Subcutaneous abdominal adipose tissue (tissue), 5 donors: ENCODE results near the gene USP36.

Experiments used
- H3K27ac ChIP-seq: one replicate; pipeline ENCODE4 v1.7.0; 2013; ENCODE audit warnings: low read depth, mild to moderate bottlenecking, inconsistent platforms, low read length, moderate library complexity
- H3K27me3 ChIP-seq, 5 donors: one replicate each; pipeline ENCODE4 v1.7.0; 2013; ENCODE audit warnings: low read length in 5 of 5, inconsistent platforms in 1 of 5; ENCODE audit not compliant: control insufficient read depth in 5 of 5, insufficient read depth in 4 of 5
- H3K36me3 ChIP-seq, 5 donors: one replicate each; pipeline ENCODE4 v1.7.0; 2013; ENCODE audit warnings: low read length in 5 of 5; ENCODE audit not compliant: control insufficient read depth in 5 of 5, insufficient read depth in 5 of 5
- H3K4me1 ChIP-seq, 5 donors: one replicate each; pipeline ENCODE4 v1.7.0; 2013; ENCODE audit warnings: low read length in 5 of 5, mild to moderate bottlenecking in 3 of 5, moderate library complexity in 1 of 5; ENCODE audit not compliant: control insufficient read depth in 5 of 5, insufficient read depth in 5 of 5
- H3K4me3 ChIP-seq, 5 donors: one replicate each; pipeline ENCODE4 v1.7.0; 2013; ENCODE audit warnings: low read length in 5 of 5, low read depth in 1 of 5
- H3K9ac ChIP-seq, 5 donors: one replicate each; pipeline ENCODE4 v1.7.0; 2013; ENCODE audit warnings: low read length in 5 of 5, mild to moderate bottlenecking in 4 of 5, moderate library complexity in 3 of 5
- H3K9me3 ChIP-seq, 5 donors: one replicate each; pipeline ENCODE4 v1.7.0; 2013; ENCODE audit warnings: low read length in 5 of 5; ENCODE audit not compliant: control insufficient read depth in 5 of 5
- donor health status: healthy.
- donor health status: healthy.
- donor health status: healthy.
- donor health status: healthy.
- donor health status: healthy.

The USP36 gene

GRCh38 chr17:78826836-78827509 lies 13.6 kb downstream of the USP36 start:
- Histone ChIP-seq H3K9me3 (no peaks in the 10 kb centered on the region), H3K9ac (no peak overlapping the region), H3K4me3 (no peak overlapping the region), H3K27ac (no peak overlapping the region), H3K27me3 (no peaks in the 10 kb centered on the region), H3K4me1 (peaks cover 0 to 6% (median under 1%) of the 10 kb centered on the region in 5 donors), H3K36me3 (peaks cover 11 to 91% (median 87%) of the 10 kb centered on the region in 5 donors)

- H3K9me3 ChIP-seq, result no peaks in the 10 kb centered on the region
- H3K4me1 ChIP-seq, result peaks cover 0 to 9% (median 2%) of the 10 kb centered on the region in 5 donors
- H3K4me3 ChIP-seq, result no peak overlapping the region
- no peaks in the 10 kb centered on the region for H3K27me3 ChIP-seq
- H3K9ac ChIP-seq, result no peak overlapping the region
- no peak overlapping the region for H3K27ac ChIP-seq
- peaks cover 11 to 91% (median 87%) of the 10 kb centered on the region in 5 donors for H3K36me3 ChIP-seq
Measured at GRCh38 chr17:78826421-78826820, 14.2 kb downstream of the USP36 start.

- H3K4me3 ChIP-seq, result no peak overlapping the region
- no peak overlapping the region for H3K9ac ChIP-seq
- H3K4me1 ChIP-seq, result peaks cover 0 to 9% (median 2%) of the 10 kb centered on the region in 5 donors
- H3K36me3 ChIP-seq, result peaks cover 11 to 92% (median 86%) of the 10 kb centered on the region in 5 donors
- H3K27me3 ChIP-seq, result no peaks in the 10 kb centered on the region
- H3K27ac ChIP-seq, result no peak overlapping the region
- H3K9me3 ChIP-seq, result no peaks in the 10 kb centered on the region
Measured at GRCh38 chr17:78825696-78826095, 14.9 kb downstream of the USP36 start.

- no peak overlapping the region for H3K9ac ChIP-seq
- H3K4me1 ChIP-seq, result peaks cover 0 to 21% (median 8%) of the 10 kb centered on the region in 5 donors
- H3K4me3 ChIP-seq, result no peak overlapping the region
- no peaks in the 10 kb centered on the region for H3K9me3 ChIP-seq
- H3K27ac ChIP-seq, result no peak overlapping the region
- peaks cover 4 to 95% (median 90%) of the 10 kb centered on the region in 5 donors for H3K36me3 ChIP-seq
- no peaks in the 10 kb centered on the region for H3K27me3 ChIP-seq
Measured at GRCh38 chr17:78824240-78824639, 16.4 kb downstream of the USP36 start.

- H3K36me3 ChIP-seq, result peaks cover 9 to 95% (median 92%) of the 10 kb centered on the region in 5 donors
- no peak overlapping the region for H3K27ac ChIP-seq
- no peak overlapping the region for H3K9ac ChIP-seq
- no peaks in the 10 kb centered on the region for H3K9me3 ChIP-seq
- no peaks in the 10 kb centered on the region for H3K27me3 ChIP-seq
- H3K4me3 ChIP-seq, result no peak overlapping the region
- H3K4me1 ChIP-seq, result peaks cover 0 to 29% (median 11%) of the 10 kb centered on the region in 5 donors
Measured at GRCh38 chr17:78823282-78824046, 17.1 kb downstream of the USP36 start.

- Histone ChIP-seq H3K27me3 (no peaks in the 10 kb centered on the region), H3K4me3 (no peak overlapping the region), H3K27ac (no peak overlapping the region), H3K9me3 (no peaks in the 10 kb centered on the region), H3K4me1 (peaks cover 0 to 33% (median 18%) of the 10 kb centered on the region in 5 donors), H3K36me3 (peaks cover 11 to 95% (median 92%) of the 10 kb centered on the region in 5 donors), H3K9ac (no peak overlapping the region)
Measured at GRCh38 chr17:78822552-78822951, 18.1 kb downstream of the USP36 start.

- Histone ChIP-seq H3K36me3 (peaks cover 14 to 96% (median 92%) of the 10 kb centered on the region in 5 donors), H3K27me3 (no peaks in the 10 kb centered on the region), H3K9ac (no peak overlapping the region), H3K27ac (no peak overlapping the region), H3K4me1 (peaks cover 0 to 35% (median 18%) of the 10 kb centered on the region in 5 donors), H3K4me3 (no peak overlapping the region), H3K9me3 (no peaks in the 10 kb centered on the region)
Measured at GRCh38 chr17:78821961-78822360, 18.7 kb downstream of the USP36 start.

GRCh38 chr17:78820841-78821240 lies 19.8 kb downstream of the USP36 start:
- Histone ChIP-seq H3K9me3 (no peaks in the 10 kb centered on the region), H3K9ac (no peak overlapping the region), H3K4me3 (no peak overlapping the region), H3K36me3 (peaks cover 13 to 95% (median 87%) of the 10 kb centered on the region in 5 donors), H3K27ac (no peak overlapping the region), H3K4me1 (peaks cover 0 to 35% (median 18%) of the 10 kb centered on the region in 5 donors), H3K27me3 (no peaks in the 10 kb centered on the region)

GRCh38 chr17:78819806-78820792 lies 20.5 kb downstream of the USP36 start:
- Histone ChIP-seq H3K9me3 (no peaks in the 10 kb centered on the region), H3K4me1 (peaks cover 0 to 35% (median 18%) of the 10 kb centered on the region in 5 donors), H3K27ac (no peak overlapping the region), H3K4me3 (no peak overlapping the region), H3K36me3 (peaks cover 20 to 95% (median 87%) of the 10 kb centered on the region in 5 donors), H3K9ac (no peak overlapping the region), H3K27me3 (no peaks in the 10 kb centered on the region)
